ENCODE results near the gene ST6GAL1.

Gene ST6GAL1

GRCh38 chr3:187102073-187102634 is 171.8 kb downstream of the ST6GAL1 start:
- H3K36me3 ChIP-seq (ENCODE audit: control insufficient read depth, insufficient read depth, low read length): no peaks in the 10 kb centered on the region
- no peaks in the 10 kb centered on the region for H3K27me3 ChIP-seq (ENCODE audit: control insufficient read depth, insufficient read depth, low read length)
- no peak overlapping the region for H3K27ac ChIP-seq (ENCODE audit: low read depth, low read length)
- H3K4me1 ChIP-seq (ENCODE audit: control insufficient read depth, insufficient read depth, low read length): peaks cover 12% of the 10 kb centered on the region; the same call in 1 of the 2 replicates
- no peak overlapping the region for H3K9ac ChIP-seq (ENCODE audit: low read length)
- no peak overlapping the region for H3K4me3 ChIP-seq (ENCODE audit: low read depth, low read length)
- no peaks in the 10 kb centered on the region for H3K9me3 ChIP-seq (ENCODE audit: control insufficient read depth, insufficient read depth, low read depth, low read length)

DNA sequence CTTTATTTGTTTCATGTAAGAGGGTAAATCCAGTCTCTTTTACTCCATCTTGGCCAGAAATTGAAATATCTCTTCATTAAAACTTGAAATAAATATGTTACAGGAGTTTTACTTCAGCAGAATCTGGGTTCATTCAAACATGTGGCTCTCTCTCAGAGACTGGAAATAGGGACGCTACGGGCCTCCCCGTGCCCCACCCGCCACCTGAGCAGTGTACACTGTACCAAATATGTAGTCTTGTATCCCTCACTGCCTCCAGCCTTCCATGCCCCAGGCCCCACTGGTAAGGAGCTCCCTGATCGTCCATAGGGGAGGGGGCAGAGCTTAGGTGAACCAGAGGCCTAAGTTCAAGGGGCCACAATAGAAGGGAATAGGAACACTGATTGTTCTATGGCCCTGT is 172.9 kb downstream of the ST6GAL1 start:
- Histone ChIP-seq H3K4me3 (ENCODE audit: low read depth, low read length) (no peak overlapping the region), H3K9ac (ENCODE audit: low read length) (no peak overlapping the region), H3K27ac (ENCODE audit: low read depth, low read length) (no peak overlapping the region), H3K36me3 (ENCODE audit: control insufficient read depth, insufficient read depth, low read length) (no peaks in the 10 kb centered on the region), H3K4me1 (ENCODE audit: control insufficient read depth, insufficient read depth, low read length) (peaks cover 12% of the 10 kb centered on the region; the same call in 1 of the 2 replicates), H3K27me3 (ENCODE audit: control insufficient read depth, insufficient read depth, low read length) (no peaks in the 10 kb centered on the region), H3K9me3 (ENCODE audit: control insufficient read depth, insufficient read depth, low read depth, low read length) (no peaks in the 10 kb centered on the region)

DNA sequence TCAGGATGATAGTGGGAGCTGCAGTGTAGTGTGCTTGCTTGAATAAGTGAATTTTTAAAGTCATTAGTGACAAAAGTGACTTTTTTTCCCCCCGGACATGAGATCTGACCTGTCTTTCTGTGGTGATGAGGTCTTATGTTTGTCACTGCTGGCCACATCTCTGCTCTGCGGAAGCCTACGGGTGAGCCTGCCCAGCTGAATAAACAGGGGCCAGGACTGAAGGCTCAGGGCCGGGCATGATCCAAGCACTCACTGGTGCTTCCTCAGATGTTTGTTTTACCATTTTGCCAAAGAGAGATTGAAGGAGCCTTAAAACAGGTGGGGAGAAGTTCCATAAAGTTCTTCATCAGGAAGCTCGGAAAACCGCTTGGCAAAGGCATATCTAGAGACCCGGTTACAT is 174.0 kb downstream of the ST6GAL1 start:
- Histone ChIP-seq H3K27ac (ENCODE audit: low read depth, low read length) (no peak overlapping the region), H3K36me3 (ENCODE audit: control insufficient read depth, insufficient read depth, low read length) (no peaks in the 10 kb centered on the region), H3K27me3 (ENCODE audit: control insufficient read depth, insufficient read depth, low read length) (no peaks in the 10 kb centered on the region), H3K9me3 (ENCODE audit: control insufficient read depth, insufficient read depth, low read depth, low read length) (no peaks in the 10 kb centered on the region), H3K4me1 (ENCODE audit: control insufficient read depth, insufficient read depth, low read length) (peaks cover 12% of the 10 kb centered on the region; the same call in 1 of the 2 replicates), H3K4me3 (ENCODE audit: low read depth, low read length) (no peak overlapping the region), H3K9ac (ENCODE audit: low read length) (no peak overlapping the region)

DNA sequence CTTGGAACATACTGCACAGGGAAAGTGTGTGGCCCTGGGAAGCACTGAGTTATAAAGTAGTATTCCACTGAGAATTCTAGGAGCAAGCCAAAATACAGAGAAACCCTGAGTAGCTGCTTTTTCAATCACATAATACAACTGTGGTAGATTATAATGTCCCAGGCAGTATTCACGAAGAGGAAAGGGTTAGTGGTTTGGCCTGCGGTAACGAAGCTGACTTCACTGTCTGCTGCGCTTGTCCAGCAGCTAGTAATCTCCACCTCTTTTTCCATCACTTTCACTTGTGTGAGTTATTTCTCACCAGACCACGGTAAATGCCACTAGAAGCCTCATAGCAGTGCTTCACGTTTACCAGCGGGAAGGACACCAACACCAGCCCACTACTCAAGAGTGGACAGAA is 174.6 kb downstream of the ST6GAL1 start:
- no peaks in the 10 kb centered on the region for H3K36me3 ChIP-seq (ENCODE audit: control insufficient read depth, insufficient read depth, low read length)
- peaks cover 12% of the 10 kb centered on the region; the same call in 1 of the 2 replicates for H3K4me1 ChIP-seq (ENCODE audit: control insufficient read depth, insufficient read depth, low read length)
- no peaks in the 10 kb centered on the region for H3K9me3 ChIP-seq (ENCODE audit: control insufficient read depth, insufficient read depth, low read depth, low read length)
- H3K4me3 ChIP-seq (ENCODE audit: low read depth, low read length): no peak overlapping the region
- H3K27ac ChIP-seq (ENCODE audit: low read depth, low read length): no peak overlapping the region
- H3K27me3 ChIP-seq (ENCODE audit: control insufficient read depth, insufficient read depth, low read length): no peaks in the 10 kb centered on the region
- no peak overlapping the region for H3K9ac ChIP-seq (ENCODE audit: low read length)

DNA sequence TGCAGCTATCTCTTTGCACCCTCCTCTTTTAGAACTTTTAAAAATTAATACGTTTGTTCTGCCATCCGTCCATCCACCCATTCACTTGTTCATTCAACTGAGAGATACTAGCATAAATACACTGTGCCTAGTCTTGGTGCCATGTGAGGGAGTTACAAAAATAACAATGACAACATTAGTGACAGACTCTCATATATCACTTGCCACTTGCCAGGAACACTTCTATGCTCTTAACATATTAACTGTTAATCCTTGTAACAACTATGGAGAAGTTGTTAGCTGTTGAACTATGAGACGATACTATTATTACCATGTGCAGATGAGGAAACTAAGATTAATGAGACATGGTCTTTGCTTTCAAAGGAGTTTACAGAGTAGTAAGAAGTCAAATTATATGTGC is 175.4 kb downstream of the ST6GAL1 start:
- Histone ChIP-seq H3K9me3 (ENCODE audit: control insufficient read depth, insufficient read depth, low read depth, low read length) (no peaks in the 10 kb centered on the region), H3K4me1 (ENCODE audit: control insufficient read depth, insufficient read depth, low read length) (peaks cover 12% of the 10 kb centered on the region; the same call in 1 of the 2 replicates), H3K27ac (ENCODE audit: low read depth, low read length) (no peak overlapping the region), H3K27me3 (ENCODE audit: control insufficient read depth, insufficient read depth, low read length) (no peaks in the 10 kb centered on the region), H3K36me3 (ENCODE audit: control insufficient read depth, insufficient read depth, low read length) (no peaks in the 10 kb centered on the region), H3K4me3 (ENCODE audit: low read depth, low read length) (no peak overlapping the region), H3K9ac (ENCODE audit: low read length) (no peak overlapping the region)

- H3K27me3 ChIP-seq (ENCODE audit: control insufficient read depth, insufficient read depth, low read length): no peaks in the 10 kb centered on the region
- H3K27ac ChIP-seq (ENCODE audit: low read depth, low read length): no peak overlapping the region
- no peaks in the 10 kb centered on the region for H3K9me3 ChIP-seq (ENCODE audit: control insufficient read depth, insufficient read depth, low read depth, low read length)
- no peak overlapping the region for H3K4me3 ChIP-seq (ENCODE audit: low read depth, low read length)
- H3K4me1 ChIP-seq (ENCODE audit: control insufficient read depth, insufficient read depth, low read length): 0 out of 2 replicates have a peak, but pooled peaks cover 2% of the 10 kb centered on the region
- H3K9ac ChIP-seq (ENCODE audit: low read length): no peak overlapping the region
- H3K36me3 ChIP-seq (ENCODE audit: control insufficient read depth, insufficient read depth, low read length): no peaks in the 10 kb centered on the region
Observed at GRCh38 chr3:187107989-187108388, 177.7 kb downstream of the ST6GAL1 start.

GRCh38 chr3:187110156-187110555 is 179.8 kb downstream of the ST6GAL1 start:
- Histone ChIP-seq H3K4me3 (ENCODE audit: low read depth, low read length) (no peak overlapping the region), H3K36me3 (ENCODE audit: control insufficient read depth, insufficient read depth, low read length) (no peaks in the 10 kb centered on the region), H3K4me1 (ENCODE audit: control insufficient read depth, insufficient read depth, low read length) (0 out of 2 replicates have a peak, but pooled peaks cover under 1% of the 10 kb centered on the region), H3K27me3 (ENCODE audit: control insufficient read depth, insufficient read depth, low read length) (no peaks in the 10 kb centered on the region), H3K9me3 (ENCODE audit: control insufficient read depth, insufficient read depth, low read depth, low read length) (no peaks in the 10 kb centered on the region), H3K9ac (ENCODE audit: low read length) (no peak overlapping the region), H3K27ac (ENCODE audit: low read depth, low read length) (no peak overlapping the region)

GRCh38 chr3:187112934-187113793 is 182.8 kb downstream of the ST6GAL1 start:
- Histone ChIP-seq H3K27me3 (ENCODE audit: control insufficient read depth, insufficient read depth, low read length) (no peaks in the 10 kb centered on the region), H3K4me1 (ENCODE audit: control insufficient read depth, insufficient read depth, low read length) (no peaks in the 10 kb centered on the region), H3K27ac (ENCODE audit: low read depth, low read length) (no peak overlapping the region), H3K9ac (ENCODE audit: low read length) (no peak overlapping the region), H3K36me3 (ENCODE audit: control insufficient read depth, insufficient read depth, low read length) (no peaks in the 10 kb centered on the region), H3K9me3 (ENCODE audit: control insufficient read depth, insufficient read depth, low read depth, low read length) (no peaks in the 10 kb centered on the region), H3K4me3 (ENCODE audit: low read depth, low read length) (no peak overlapping the region)

DNA sequence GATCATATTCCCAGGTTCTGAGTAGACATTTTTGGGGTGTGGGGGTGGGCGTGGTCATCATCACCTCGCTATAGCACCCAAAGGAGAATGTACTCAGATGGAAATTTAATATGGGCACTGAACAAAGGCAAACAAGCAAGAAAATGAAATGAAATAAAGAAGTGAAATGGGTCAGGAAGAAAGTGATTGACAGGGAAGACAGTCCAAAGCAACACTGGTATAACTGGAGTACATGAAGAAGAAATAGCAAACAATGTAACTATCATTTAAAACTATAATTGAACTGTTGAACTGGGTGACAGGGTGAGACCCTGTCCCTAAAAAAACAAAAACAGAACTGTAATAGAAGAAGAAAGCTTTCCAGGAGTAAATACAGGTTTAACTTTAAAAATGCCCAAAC is 184.2 kb downstream of the ST6GAL1 start:
- no peaks in the 10 kb centered on the region for H3K36me3 ChIP-seq (ENCODE audit: control insufficient read depth, insufficient read depth, low read length)
- no peaks in the 10 kb centered on the region for H3K4me1 ChIP-seq (ENCODE audit: control insufficient read depth, insufficient read depth, low read length)
- no peak overlapping the region for H3K9ac ChIP-seq (ENCODE audit: low read length)
- H3K27me3 ChIP-seq (ENCODE audit: control insufficient read depth, insufficient read depth, low read length): no peaks in the 10 kb centered on the region
- no peak overlapping the region for H3K4me3 ChIP-seq (ENCODE audit: low read depth, low read length)
- H3K27ac ChIP-seq (ENCODE audit: low read depth, low read length): no peak overlapping the region
- no peaks in the 10 kb centered on the region for H3K9me3 ChIP-seq (ENCODE audit: control insufficient read depth, insufficient read depth, low read depth, low read length)

GRCh38 chr3:187120326-187120725 is 190.0 kb downstream of the ST6GAL1 start:
- no peaks in the 10 kb centered on the region for H3K4me1 ChIP-seq (ENCODE audit: control insufficient read depth, insufficient read depth, low read length)
- no peak overlapping the region for H3K4me3 ChIP-seq (ENCODE audit: low read depth, low read length)
- H3K9ac ChIP-seq (ENCODE audit: low read length): no peak overlapping the region
- no peaks in the 10 kb centered on the region for H3K27me3 ChIP-seq (ENCODE audit: control insufficient read depth, insufficient read depth, low read length)
- H3K27ac ChIP-seq (ENCODE audit: low read depth, low read length): no peak overlapping the region
- H3K36me3 ChIP-seq (ENCODE audit: control insufficient read depth, insufficient read depth, low read length): no peaks in the 10 kb centered on the region; the same call in 1 of the 2 replicates
- no peaks in the 10 kb centered on the region for H3K9me3 ChIP-seq (ENCODE audit: control insufficient read depth, insufficient read depth, low read depth, low read length)

GRCh38 chr3:187122261-187122660 is 191.9 kb downstream of the ST6GAL1 start:
- Histone ChIP-seq H3K9me3 (ENCODE audit: control insufficient read depth, insufficient read depth, low read depth, low read length) (no peaks in the 10 kb centered on the region), H3K9ac (ENCODE audit: low read length) (no peak overlapping the region), H3K27ac (ENCODE audit: low read depth, low read length) (no peak overlapping the region), H3K27me3 (ENCODE audit: control insufficient read depth, insufficient read depth, low read length) (no peaks in the 10 kb centered on the region), H3K36me3 (ENCODE audit: control insufficient read depth, insufficient read depth, low read length) (no peaks in the 10 kb centered on the region; the same call in 1 of the 2 replicates), H3K4me1 (ENCODE audit: control insufficient read depth, insufficient read depth, low read length) (no peaks in the 10 kb centered on the region), H3K4me3 (ENCODE audit: low read depth, low read length) (no peak overlapping the region)

Data from HUES6 (cell line).